ENCODE data around the gene CD226. TPM values are rescaled to one million over a fixed set of nuclear protein-coding genes. Genes with fewer than 3 reads are reported as not detected.
"Not testable (repeated sequence)": the region's sequence is repeated elsewhere in the genome, so short reads cannot be mapped to it uniquely, and the experiment has no call there.

CD226 gene
- total RNA-seq, 4 donors from 2014 or later, result 0.03 to 1.6 (median 0.22) TPM

- Histone ChIP-seq H3K9me3 (no peaks in the 10 kb centered on the region), H3K36me3 (no peaks in the 10 kb centered on the region), H3K4me1 (no peaks in the 10 kb centered on the region), H3K4me3 (no peak overlapping the region), H3K27me3 (no peaks in the 10 kb centered on the region), H3K27ac (no peak overlapping the region)
- ATAC-seq (no peak), DNase-seq (no peak)
- intact Hi-C loops (cut with DNase I; ENCODE audit: low total_unique reads) (no loop called here), in situ Hi-C loops (cut with MboI; ENCODE audit: low sequenced_read_pairs in 4 of 4) (no loop called here)
- no peak for TF ChIP-seq POLR2A (IDR thresholded peaks at IDR 0.05)
- no peak for TF ChIP-seq CTCF (IDR thresholded peaks at IDR 0.05 in 4 of 5, conservative IDR thresholded peaks at IDR 0.05 in 1 of 5)
Observed at GRCh38 chr18:69838620-69839411, 108.9 kb downstream of the CD226 start.

- no peaks in the 10 kb centered on the region for H3K27me3 ChIP-seq
- H3K4me1 ChIP-seq, result no peaks in the 10 kb centered on the region
- intact Hi-C loops (cut with DNase I; ENCODE audit: low total_unique reads), result no loop called here
- no peaks in the 10 kb centered on the region for H3K9me3 ChIP-seq
- H3K4me3 ChIP-seq, result no peak overlapping the region
- ATAC-seq (no peak), DNase-seq (no peak)
- TF ChIP-seq POLR2A (IDR thresholded peaks at IDR 0.05), result no peak
- no peak for TF ChIP-seq CTCF (IDR thresholded peaks at IDR 0.05 in 4 of 5, conservative IDR thresholded peaks at IDR 0.05 in 1 of 5)
- no peaks in the 10 kb centered on the region for H3K36me3 ChIP-seq
- no peak overlapping the region for H3K27ac ChIP-seq
- in situ Hi-C loops (cut with MboI; ENCODE audit: low sequenced_read_pairs in 4 of 4), result no loop called here
Observed at GRCh38 chr18:69838003-69838402, 109.7 kb downstream of the CD226 start.

GRCh38 chr18:69834980-69835379 lies 112.7 kb downstream of the CD226 start:
- DNase-seq; intact Hi-C loops (cut with DNase I; ENCODE audit: low total_unique reads); in situ Hi-C loops (cut with MboI; ENCODE audit: low sequenced_read_pairs in 4 of 4): not testable (repeated sequence)

GRCh38 chr18:69830189-69830588 lies 117.5 kb downstream of the CD226 start:
- intact Hi-C loops (cut with DNase I; ENCODE audit: low total_unique reads) (no loop called here), in situ Hi-C loops (cut with MboI; ENCODE audit: low sequenced_read_pairs in 4 of 4) (no loop called here)
- no peaks in the 10 kb centered on the region for H3K4me1 ChIP-seq
- no peaks in the 10 kb centered on the region for H3K9me3 ChIP-seq
- no peak overlapping the region for H3K4me3 ChIP-seq
- ATAC-seq, result no peak
- DNase-seq, result no peak
- TF ChIP-seq POLR2A (IDR thresholded peaks at IDR 0.05) (no peak), CTCF (IDR thresholded peaks at IDR 0.05 in 4 of 5, conservative IDR thresholded peaks at IDR 0.05 in 1 of 5) (no peak)
- H3K27me3 ChIP-seq, result no peaks in the 10 kb centered on the region
- no peak overlapping the region for H3K27ac ChIP-seq
- no peaks in the 10 kb centered on the region for H3K36me3 ChIP-seq

More at GRCh38 chr18:69834980-69835379, 112.7 kb downstream of the CD226 start:
- H3K4me1 ChIP-seq, ATAC-seq, H3K9me3 ChIP-seq, H3K27ac ChIP-seq, H3K4me3 ChIP-seq, H3K36me3 ChIP-seq, H3K27me3 ChIP-seq: not testable (repeated sequence)

GRCh38 chr18:69820538-69820937 lies 127.1 kb downstream of the CD226 start:
- DNase-seq, result no peak
- no peaks in the 10 kb centered on the region for H3K4me1 ChIP-seq
- H3K27me3 ChIP-seq, result no peaks in the 10 kb centered on the region
- in situ Hi-C loops (cut with MboI; ENCODE audit: low sequenced_read_pairs in 4 of 4) (loop anchor here in 1 of 4 donors (25.0 kb wide), 1 partner anchor 108 kb away; no protein-coding TSS in a partner anchor), intact Hi-C loops (cut with DNase I; ENCODE audit: low total_unique reads) (no loop called here)
- H3K4me3 ChIP-seq, result no peak overlapping the region
- ATAC-seq, result no peak
- no peaks in the 10 kb centered on the region for H3K36me3 ChIP-seq
- no peak for TF ChIP-seq CTCF (IDR thresholded peaks at IDR 0.05 in 4 of 5, conservative IDR thresholded peaks at IDR 0.05 in 1 of 5)
- H3K27ac ChIP-seq, result no peak overlapping the region
- H3K9me3 ChIP-seq, result no peaks in the 10 kb centered on the region

Measured in gastrocnemius medialis (tissue), 4 donors.